Glutamatergic neuron (in vitro differentiated cells): ENCODE results near the gene GPC6. TPM values are rescaled to one million over a fixed set of nuclear protein-coding genes. Genes with fewer than 3 reads are reported as not detected.

Experiments
- DNase-seq: peaks from one replicate; pipeline ENCODE4 v3.0.0; 2022
- H3K27ac Mint-ChIP-seq: one replicate; pipeline ENCODE4 v1.8.0; 2020; ENCODE audit warnings: mild to moderate bottlenecking, mixed read lengths, inconsistent platforms; ENCODE audit not compliant: unreplicated experiment
- H3K27me3 Mint-ChIP-seq: one replicate; pipeline ENCODE4 v1.8.0; 2020; ENCODE audit warnings: mild to moderate bottlenecking, moderate library complexity, mixed read lengths, inconsistent platforms; ENCODE audit not compliant: unreplicated experiment
- H3K36me3 Mint-ChIP-seq: one replicate; pipeline ENCODE4 v1.8.0; 2020; ENCODE audit warnings: mild to moderate bottlenecking, mixed read lengths, inconsistent platforms; ENCODE audit not compliant: unreplicated experiment
- H3K4me1 Mint-ChIP-seq: one replicate; pipeline ENCODE4 v1.8.0; 2020; ENCODE audit warnings: mild to moderate bottlenecking, low read depth, mixed read lengths, inconsistent platforms; ENCODE audit not compliant: unreplicated experiment
- H3K4me3 Mint-ChIP-seq: one replicate; pipeline ENCODE4 v1.8.0; 2020; ENCODE audit warnings: mild to moderate bottlenecking, mixed read lengths, inconsistent platforms; ENCODE audit not compliant: unreplicated experiment
- H3K9me3 Mint-ChIP-seq: one replicate; pipeline ENCODE4 v1.8.0; 2020; ENCODE audit warnings: mild to moderate bottlenecking, moderate library complexity, mixed read lengths, inconsistent platforms; ENCODE audit not compliant: unreplicated experiment
- CTCF ChIP-seq: fragments of 200-600 bp; sonication (generic); IDR thresholded peaks from one replicate; pipeline ENCODE4 v1.5.0; 2021; ENCODE audit not compliant: partially characterized antibody, unreplicated experiment
- total RNA-seq: library from RNA; stranded (reverse); fragmentation: NEBNext Ultra II Directional; extraction: Animal tissue kit (Norgen Biotek cat#: 25700); gene quantifications from one replicate; pipeline ENCODE4 v1.2.1, GENCODE V29; 2021; ENCODE audit not compliant: unreplicated experiment

Gene GPC6
- total RNA-seq, 1 donor from 2014 or later = 11.8 TPM

DNA sequence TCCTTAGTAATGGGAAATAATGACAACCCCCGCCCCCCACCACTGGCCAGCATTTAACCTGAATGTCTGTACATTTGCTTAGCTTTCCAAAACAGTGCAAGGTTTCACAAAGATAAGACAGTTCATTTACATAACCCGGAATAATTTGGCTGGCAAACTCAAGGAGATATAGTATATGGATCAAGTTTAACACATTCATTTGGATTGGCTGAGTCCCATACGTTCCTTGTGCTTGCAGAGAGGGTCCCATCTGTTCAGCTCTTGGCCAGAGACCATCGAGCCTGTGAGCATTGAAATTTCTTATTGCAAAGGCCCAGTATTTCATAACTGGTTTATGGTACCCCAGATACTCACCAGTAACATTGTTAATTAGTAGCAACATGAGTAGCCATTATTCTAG is 116.5 kb downstream of the GPC6 start:
- Mint-ChIP-seq H3K27me3 (no peaks in the 10 kb centered on the region), H3K9me3 (peaks cover 4% of the 10 kb centered on the region), H3K27ac (no peak overlapping the region), H3K4me3 (no peak overlapping the region), H3K36me3 (peaks cover 11% of the 10 kb centered on the region), H3K4me1 (peaks cover 7% of the 10 kb centered on the region)
- TF ChIP-seq CTCF = no peak
- no peak for DNase-seq

- DNase-seq = no peak
- TF ChIP-seq CTCF = no peak
Measured at GRCh38 chr13:93344048-93344705, 117.6 kb downstream of the GPC6 start.

DNA sequence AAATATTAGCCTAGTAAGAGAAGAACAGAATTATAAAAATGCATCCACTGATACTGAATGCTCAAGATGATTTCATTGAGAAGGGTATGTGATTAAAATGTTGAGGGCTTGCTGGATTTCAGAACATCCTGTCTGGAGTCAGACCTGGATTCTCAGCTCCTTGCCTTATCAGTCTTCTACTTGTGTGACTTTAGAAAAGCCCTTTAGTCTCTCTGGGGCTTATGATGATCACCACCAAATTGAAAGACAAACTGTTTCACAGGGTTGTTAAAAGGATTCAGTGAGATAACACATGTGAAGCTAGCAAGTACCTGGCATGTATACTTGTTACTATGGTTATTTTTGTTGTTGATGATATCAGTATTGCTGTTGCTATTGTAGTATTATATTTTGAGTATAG is 118.4 kb downstream of the GPC6 start:
- Mint-ChIP-seq H3K36me3 (peaks cover 11% of the 10 kb centered on the region), H3K4me3 (no peak overlapping the region), H3K27me3 (no peaks in the 10 kb centered on the region), H3K27ac (no peak overlapping the region), H3K4me1 (peaks cover 10% of the 10 kb centered on the region), H3K9me3 (peaks cover 4% of the 10 kb centered on the region)
- no peak for DNase-seq
- TF ChIP-seq CTCF = no peak

More at GRCh38 chr13:93344048-93344705, 117.6 kb downstream of the GPC6 start:
- H3K27ac Mint-ChIP-seq = no peak overlapping the region
- peaks cover 4% of the 10 kb centered on the region for H3K9me3 Mint-ChIP-seq
- H3K4me1 Mint-ChIP-seq = peaks cover 10% of the 10 kb centered on the region
- H3K27me3 Mint-ChIP-seq = no peaks in the 10 kb centered on the region
- H3K36me3 Mint-ChIP-seq = peaks cover 11% of the 10 kb centered on the region
- no peak overlapping the region for H3K4me3 Mint-ChIP-seq

DNA sequence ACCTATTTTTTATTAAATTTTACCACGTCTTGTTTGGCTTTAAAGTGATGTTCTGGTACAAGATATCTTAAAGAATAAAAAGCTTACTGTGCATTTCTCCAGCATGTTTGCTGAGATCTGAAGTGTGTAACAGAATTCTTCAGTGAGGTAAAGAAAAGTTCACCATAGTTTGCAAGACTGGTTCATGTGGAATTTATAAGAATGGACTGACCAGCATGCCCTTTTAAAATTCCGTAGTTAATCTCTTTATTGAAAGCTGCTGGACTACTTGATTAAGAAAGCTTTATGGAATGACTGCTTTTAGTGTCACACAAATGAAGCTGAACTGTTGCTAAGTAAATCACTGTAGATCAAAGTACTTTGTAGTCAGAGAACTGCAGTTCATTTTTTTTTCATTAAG is 119.2 kb downstream of the GPC6 start:
- peaks cover 4% of the 10 kb centered on the region for H3K9me3 Mint-ChIP-seq
- H3K27me3 Mint-ChIP-seq = no peaks in the 10 kb centered on the region
- H3K36me3 Mint-ChIP-seq = peaks cover 11% of the 10 kb centered on the region
- H3K27ac Mint-ChIP-seq = no peak overlapping the region
- no peak for DNase-seq
- no peak overlapping the region for H3K4me3 Mint-ChIP-seq
- no peak for TF ChIP-seq CTCF
- H3K4me1 Mint-ChIP-seq = peaks cover 10% of the 10 kb centered on the region

GRCh38 chr13:93352616-93353015 is 126.0 kb downstream of the GPC6 start:
- Mint-ChIP-seq H3K4me3 (no peak overlapping the region), H3K36me3 (no peaks in the 10 kb centered on the region), H3K4me1 (peaks cover 3% of the 10 kb centered on the region), H3K9me3 (no peaks in the 10 kb centered on the region), H3K27me3 (no peaks in the 10 kb centered on the region), H3K27ac (no peak overlapping the region)
- no peak for TF ChIP-seq CTCF
- DNase-seq = no peak
